Measurements from ENCODE around the gene SYT12. TPM values are rescaled to one million over a fixed set of nuclear protein-coding genes. Genes with fewer than 3 reads are reported as not detected.

Gene SYT12
- total and polyA plus RNA-seq, 7 donors = under 0.01 to 1.1 (median 0.92) TPM; not detected in 4

GRCh38 chr11:67076202-67076601, 53.3 kb downstream of the SYT12 start:
- 77 to 83% methylated on average over 6 of the region's 6 CpGs for WGBS, 2 donors
- Histone ChIP-seq H3K27me3 (peaks cover 0 to 7% (median 0%) of the 10 kb centered on the region in 3 donors), H3K4me1 (peaks cover 0 to 8% (median 2%) of the 10 kb centered on the region in 4 donors), H3K27ac (no peak overlapping the region), H3K9me3 (no peaks in the 10 kb centered on the region), H3K4me3 (no peak overlapping the region), H3K36me3 (no peaks in the 10 kb centered on the region)
- no peak for TF ChIP-seq EP300 (IDR thresholded peaks at IDR 0.05)
- no peak for TF ChIP-seq POLR2A (IDR thresholded peaks at IDR 0.05)
- no peak for TF ChIP-seq POLR2AphosphoS5 (IDR thresholded peaks at IDR 0.05)
- TF ChIP-seq CTCF (IDR thresholded peaks at IDR 0.05) = no peak
- intact Hi-C loops (cut with DNase I) = no loop called here
- no peak for DNase-seq

GRCh38 chr11:67079065-67079705, 56.3 kb downstream of the SYT12 start:
- H3K4me1 ChIP-seq = peaks cover 0 to 11% (median 9%) of the 10 kb centered on the region in 4 donors
- 88 to 93% methylated on average over 6 of the region's 6 CpGs for WGBS, 2 donors
- H3K27ac ChIP-seq = no peak overlapping the region
- H3K36me3 ChIP-seq = no peaks in the 10 kb centered on the region
- no peak overlapping the region for H3K4me3 ChIP-seq
- H3K27me3 ChIP-seq = peaks cover 0 to 7% (median 0%) of the 10 kb centered on the region in 3 donors
- DNase-seq = no peak
- H3K9me3 ChIP-seq = no peaks in the 10 kb centered on the region
- intact Hi-C loops (cut with DNase I) = no loop called here
- TF ChIP-seq POLR2AphosphoS5 (IDR thresholded peaks at IDR 0.05) (no peak), CTCF (IDR thresholded peaks at IDR 0.05) (no peak), POLR2A (IDR thresholded peaks at IDR 0.05) (no peak), EP300 (IDR thresholded peaks at IDR 0.05) (no peak)

- TF ChIP-seq EP300 (IDR thresholded peaks at IDR 0.05) (no peak), POLR2AphosphoS5 (IDR thresholded peaks at IDR 0.05) (no peak)
- H3K36me3 ChIP-seq = no peaks in the 10 kb centered on the region
- intact Hi-C loops (cut with DNase I) = loop anchor here (5.0 kb wide), 1 partner anchor 235 kb away; no protein-coding TSS in a partner anchor
- H3K9me3 ChIP-seq = no peaks in the 10 kb centered on the region
- 40 to 45% methylated on average over 20 of the region's 20 CpGs for WGBS, 2 donors
- H3K27me3 ChIP-seq = peaks cover 0 to 7% (median 0%) of the 10 kb centered on the region in 3 donors
- H3K4me1 ChIP-seq = peaks cover 0 to 11% (median 9%) of the 10 kb centered on the region in 4 donors
- no peak for DNase-seq
- H3K4me3 ChIP-seq = no peak overlapping the region
- H3K27ac ChIP-seq = no peak overlapping the region
These were observed 59.3 kb downstream of the SYT12 start for GRCh38 chr11:67082071-67082791.

- Histone ChIP-seq H3K4me1 (peaks cover 0 to 11% (median 9%) of the 10 kb centered on the region in 4 donors), H3K27ac (no peak overlapping the region), H3K9me3 (no peaks in the 10 kb centered on the region), H3K36me3 (no peaks in the 10 kb centered on the region), H3K4me3 (no peak overlapping the region), H3K27me3 (no peaks in the 10 kb centered on the region)
- intact Hi-C loops (cut with DNase I) = loop anchor here (5.0 kb wide), 1 partner anchor 233 kb away; no protein-coding TSS in a partner anchor
- WGBS, 2 donors = 86 to 87% methylated on average over 8 of the region's 8 CpGs
- TF ChIP-seq EP300 (IDR thresholded peaks at IDR 0.05) = no peak
- no peak for TF ChIP-seq POLR2AphosphoS5 (IDR thresholded peaks at IDR 0.05)
- no peak for TF ChIP-seq CTCF (IDR thresholded peaks at IDR 0.05)
- no peak for TF ChIP-seq POLR2A (IDR thresholded peaks at IDR 0.05)
- DNase-seq = no peak
These were observed 60.9 kb downstream of the SYT12 start for GRCh38 chr11:67083786-67084366.

- Histone ChIP-seq H3K9me3 (no peaks in the 10 kb centered on the region), H3K4me1 (peaks cover 0 to 11% (median 9%) of the 10 kb centered on the region in 4 donors), H3K27ac (no peak overlapping the region), H3K4me3 (no peak overlapping the region), H3K27me3 (no peaks in the 10 kb centered on the region), H3K36me3 (no peaks in the 10 kb centered on the region)
- DNase-seq = no peak
- WGBS, 2 donors = 97 to 98% methylated on average over 5 of the region's 5 CpGs
- intact Hi-C loops (cut with DNase I) = no loop called here
- TF ChIP-seq POLR2A (IDR thresholded peaks at IDR 0.05) (no peak), POLR2AphosphoS5 (IDR thresholded peaks at IDR 0.05) (no peak), CTCF (IDR thresholded peaks at IDR 0.05) (no peak), EP300 (IDR thresholded peaks at IDR 0.05) (no peak)
These were observed 62.7 kb downstream of the SYT12 start for GRCh38 chr11:67085617-67086016.

Data from sigmoid colon (tissue), 7 donors.